IPS DF 19.7 (cell line): ENCODE measurements around the gene SACM1L.
A peak's percentile ranks its signal among the peaks of the same experiment; 100 is the strongest.
"Not testable (repeated sequence)": the region's sequence is repeated elsewhere in the genome, so short reads cannot be mapped to it uniquely, and the experiment has no call there.

Source experiments
- DNase-seq: peaks from one replicate; pipeline ENCODE4 v3.0.0-alpha.2; 2013; ENCODE audit warnings: low read depth, low spot score

The SACM1L gene

GRCh38 chr3:45741247-45741646 lies 52.1 kb downstream of the SACM1L start:
- DNase-seq = no peak

GRCh38 chr3:45741742-45742460 lies 52.7 kb downstream of the SACM1L start:
- no peak for DNase-seq

- DNase-seq = no peak
Observed at GRCh38 chr3:45742461-45743089, 53.4 kb downstream of the SACM1L start.

GRCh38 chr3:45746165-45746776 lies 57.1 kb downstream of the SACM1L start:
- DNase-seq = no peak

GRCh38 chr3:45746777-45747622 lies 57.8 kb downstream of the SACM1L start:
- DNase-seq = no peak

- DNase-seq = no peak
Observed at GRCh38 chr3:45748068-45748467, 58.9 kb downstream of the SACM1L start.

GRCh38 chr3:45749036-45749600 lies 59.9 kb downstream of the SACM1L start:
- not testable (repeated sequence) for DNase-seq

- no peak for DNase-seq
Observed at GRCh38 chr3:45749880-45750279, 60.7 kb downstream of the SACM1L start.

- DNase-seq = no peak
Observed at GRCh38 chr3:45751537-45752242, 62.5 kb downstream of the SACM1L start.

- DNase-seq = no peak
Observed at GRCh38 chr3:45753095-45753494, 63.9 kb downstream of the SACM1L start.

GRCh38 chr3:45754461-45754860 lies 65.3 kb downstream of the SACM1L start:
- no peak for DNase-seq

- DNase-seq = no peak
Observed at GRCh38 chr3:45756055-45756454, 66.9 kb downstream of the SACM1L start.

GRCh38 chr3:45757141-45757540 lies 67.9 kb downstream of the SACM1L start:
- not testable (repeated sequence) for DNase-seq

GRCh38 chr3:45758871-45759270 lies 69.7 kb downstream of the SACM1L start:
- no peak for DNase-seq

- no peak for DNase-seq
Observed at GRCh38 chr3:45759851-45760250, 70.7 kb downstream of the SACM1L start.

- DNase-seq = peak; percentile 72
Observed at GRCh38 chr3:45760878-45761711, 71.9 kb downstream of the SACM1L start.

- no peak for DNase-seq
Observed at GRCh38 chr3:45761831-45762230, 72.6 kb downstream of the SACM1L start.

- DNase-seq = no peak
Observed at GRCh38 chr3:45762647-45763302, 73.6 kb downstream of the SACM1L start.

- no peak for DNase-seq
Observed at GRCh38 chr3:45763303-45763675, 74.1 kb downstream of the SACM1L start.
